ENCODE results near the gene FSTL4.

DNA sequence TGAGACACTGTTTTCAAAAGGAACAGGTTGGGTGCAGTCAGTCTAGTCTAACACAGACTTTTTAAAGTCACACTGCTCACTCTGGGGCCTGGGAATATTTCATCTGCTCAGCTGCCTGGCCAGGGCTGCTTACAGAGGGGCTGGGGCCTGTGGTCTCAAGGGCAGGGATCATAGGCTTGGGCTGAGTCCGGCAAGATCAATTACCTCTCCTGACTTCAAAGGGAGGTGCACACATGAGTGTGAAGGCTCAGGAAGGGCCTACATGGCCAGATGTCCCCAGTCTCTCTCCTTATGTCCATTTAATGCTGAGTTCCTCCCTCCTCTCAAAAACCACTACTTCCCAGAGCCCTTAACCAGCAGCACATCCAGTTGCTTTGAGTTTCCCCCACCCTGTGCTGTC, 313.3 kb downstream of the FSTL4 start:
- TF ChIP-seq POLR2AphosphoS5 (IDR thresholded peaks at IDR 0.05) (no peak), POLR2A (IDR thresholded peaks at IDR 0.05) (no peak)
- TF ChIP-seq, protein P1, sequence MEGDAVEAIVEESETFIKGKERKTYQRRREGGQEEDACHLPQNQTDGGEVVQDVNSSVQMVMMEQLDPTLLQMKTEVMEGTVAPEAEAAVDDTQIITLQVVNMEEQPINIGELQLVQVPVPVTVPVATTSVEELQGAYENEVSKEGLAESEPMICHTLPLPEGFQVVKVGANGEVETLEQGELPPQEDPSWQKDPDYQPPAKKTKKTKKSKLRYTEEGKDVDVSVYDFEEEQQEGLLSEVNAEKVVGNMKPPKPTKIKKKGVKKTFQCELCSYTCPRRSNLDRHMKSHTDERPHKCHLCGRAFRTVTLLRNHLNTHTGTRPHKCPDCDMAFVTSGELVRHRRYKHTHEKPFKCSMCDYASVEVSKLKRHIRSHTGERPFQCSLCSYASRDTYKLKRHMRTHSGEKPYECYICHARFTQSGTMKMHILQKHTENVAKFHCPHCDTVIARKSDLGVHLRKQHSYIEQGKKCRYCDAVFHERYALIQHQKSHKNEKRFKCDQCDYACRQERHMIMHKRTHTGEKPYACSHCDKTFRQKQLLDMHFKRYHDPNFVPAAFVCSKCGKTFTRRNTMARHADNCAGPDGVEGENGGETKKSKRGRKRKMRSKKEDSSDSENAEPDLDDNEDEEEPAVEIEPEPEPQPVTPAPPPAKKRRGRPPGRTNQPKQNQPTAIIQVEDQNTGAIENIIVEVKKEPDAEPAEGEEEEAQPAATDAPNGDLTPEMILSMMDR (IDR thresholded peaks at IDR 0.05): no peak

Measured in prostate gland (tissue), 2 donors.